RWPE1 (cell line): ENCODE measurements around the gene EEF1A2.
A peak's percentile ranks its signal among the peaks of the same experiment; 100 is the strongest.

Experiments used
- CTCF ChIA-PET: fragments of 350-600 bp; sonication (Branson Sonifier 250); formaldehyde crosslinking; extraction: SDS; loops from one replicate; lab custom pipeline; 2021; lab: Yijun Ruan, JAX
- POLR2A ChIA-PET: fragments of 400-600 bp; formaldehyde crosslinking; extraction: SDS; loops from one replicate; lab custom pipeline; 2020; ENCODE audit warnings: antibody characterized with exemption; ENCODE audit not compliant: low non-redundant PET; lab: Yijun Ruan, JAX
- DNase-seq: peaks from one replicate; pipeline ENCODE4 v3.0.0; 2012; ENCODE audit warnings: low spot score
- H3K27ac ChIP-seq: fragments of 450-650 bp; 2 replicates; pipeline ENCODE4 v1.5.1; 2017
- TF ChIP-seq, protein P1 (sequence below): fragments of 450-650 bp; conservative IDR thresholded peaks from 2 replicates; pipeline ENCODE4 v1.5.1; 2017; ENCODE audit warnings: low read depth, mild to moderate bottlenecking

Gene EEF1A2

DNA sequence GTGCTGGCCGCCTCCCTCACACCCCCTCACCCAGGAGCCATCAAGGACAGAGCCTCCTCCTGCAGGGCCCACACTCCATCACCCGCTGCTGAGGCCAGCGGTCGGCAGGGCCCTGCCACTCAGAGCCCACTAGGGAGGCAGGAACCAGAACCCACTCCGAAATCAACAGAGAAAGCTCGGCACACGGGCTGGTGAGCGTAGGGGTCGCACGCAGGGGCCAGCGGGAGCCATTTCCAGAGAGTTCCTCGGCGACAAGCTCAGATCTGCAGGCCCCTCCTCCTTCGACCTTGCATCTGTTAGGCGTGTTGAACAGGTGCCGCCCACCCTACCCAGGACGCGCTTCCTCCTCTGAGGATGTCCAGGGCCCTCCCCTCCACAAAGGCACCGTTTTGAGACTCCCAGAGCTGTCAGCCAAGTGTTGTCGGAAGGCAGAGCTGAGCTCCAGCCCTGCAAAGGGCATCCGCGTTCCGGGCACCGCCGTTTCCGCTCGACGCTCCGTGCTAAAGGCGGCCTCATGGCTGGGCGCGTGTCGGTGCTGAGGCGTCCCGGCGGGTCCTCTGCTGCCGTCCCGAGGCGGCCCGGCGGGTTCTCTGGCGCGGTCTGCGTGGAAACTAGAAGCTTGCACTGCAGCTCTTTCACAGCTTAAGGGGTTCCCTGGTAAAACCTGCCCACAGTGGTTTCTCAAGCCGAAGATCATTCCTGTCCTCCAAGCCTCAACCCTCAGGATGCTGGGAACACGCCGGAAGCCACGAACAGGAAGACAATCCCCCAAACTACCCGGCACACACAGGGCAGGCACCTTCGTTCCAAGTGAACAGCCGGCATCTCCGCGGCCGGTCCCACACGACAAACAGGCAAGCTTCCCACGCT, 33.3 kb downstream of the EEF1A2 start:
- CTCF ChIA-PET, result interaction anchor here (0.5 to 2.4 kb wide), 8 partner anchors 15 to 594 kb away, joined by 3 to 9 read pairs (median 4); partner anchors contain the start of gene PPDPF
- H3K27ac ChIP-seq, result no peak overlapping the region
- POLR2A ChIA-PET, result interaction anchor here (0.7 kb wide), 1 partner anchor 539 kb away, joined by 4 read pairs; the partner anchor contains the start of gene DIDO1
- TF ChIP-seq, protein P1, sequence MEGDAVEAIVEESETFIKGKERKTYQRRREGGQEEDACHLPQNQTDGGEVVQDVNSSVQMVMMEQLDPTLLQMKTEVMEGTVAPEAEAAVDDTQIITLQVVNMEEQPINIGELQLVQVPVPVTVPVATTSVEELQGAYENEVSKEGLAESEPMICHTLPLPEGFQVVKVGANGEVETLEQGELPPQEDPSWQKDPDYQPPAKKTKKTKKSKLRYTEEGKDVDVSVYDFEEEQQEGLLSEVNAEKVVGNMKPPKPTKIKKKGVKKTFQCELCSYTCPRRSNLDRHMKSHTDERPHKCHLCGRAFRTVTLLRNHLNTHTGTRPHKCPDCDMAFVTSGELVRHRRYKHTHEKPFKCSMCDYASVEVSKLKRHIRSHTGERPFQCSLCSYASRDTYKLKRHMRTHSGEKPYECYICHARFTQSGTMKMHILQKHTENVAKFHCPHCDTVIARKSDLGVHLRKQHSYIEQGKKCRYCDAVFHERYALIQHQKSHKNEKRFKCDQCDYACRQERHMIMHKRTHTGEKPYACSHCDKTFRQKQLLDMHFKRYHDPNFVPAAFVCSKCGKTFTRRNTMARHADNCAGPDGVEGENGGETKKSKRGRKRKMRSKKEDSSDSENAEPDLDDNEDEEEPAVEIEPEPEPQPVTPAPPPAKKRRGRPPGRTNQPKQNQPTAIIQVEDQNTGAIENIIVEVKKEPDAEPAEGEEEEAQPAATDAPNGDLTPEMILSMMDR, result no peak
- no peak for DNase-seq

DNA sequence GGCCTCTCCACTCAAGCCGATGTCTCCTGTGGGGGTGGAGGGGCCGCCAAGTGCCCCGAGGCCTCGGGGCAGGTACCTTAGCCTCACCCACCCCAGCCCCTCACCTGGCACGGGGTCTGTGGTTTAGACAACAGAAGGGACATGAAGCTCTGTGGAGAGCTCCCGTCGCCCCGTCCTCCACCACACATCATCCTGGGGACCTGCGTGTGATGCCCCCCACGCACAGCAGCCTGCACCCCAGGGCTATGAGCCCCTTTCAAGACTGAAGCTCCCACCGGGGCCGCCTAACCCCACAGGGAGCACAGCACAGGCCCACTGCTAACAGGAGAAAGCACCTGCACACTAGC, 34.6 kb downstream of the EEF1A2 start:
- TF ChIP-seq, protein P1, result no peak
- DNase-seq, result no peak
- ChIA-PET POLR2A (no interaction called here), CTCF (interaction anchor here (0.6 to 2.4 kb wide), 4 partner anchors 32 to 685 kb away, joined by 3 to 9 read pairs (median 7); no protein-coding TSS in a partner anchor)
- H3K27ac ChIP-seq, result no peak overlapping the region

DNA sequence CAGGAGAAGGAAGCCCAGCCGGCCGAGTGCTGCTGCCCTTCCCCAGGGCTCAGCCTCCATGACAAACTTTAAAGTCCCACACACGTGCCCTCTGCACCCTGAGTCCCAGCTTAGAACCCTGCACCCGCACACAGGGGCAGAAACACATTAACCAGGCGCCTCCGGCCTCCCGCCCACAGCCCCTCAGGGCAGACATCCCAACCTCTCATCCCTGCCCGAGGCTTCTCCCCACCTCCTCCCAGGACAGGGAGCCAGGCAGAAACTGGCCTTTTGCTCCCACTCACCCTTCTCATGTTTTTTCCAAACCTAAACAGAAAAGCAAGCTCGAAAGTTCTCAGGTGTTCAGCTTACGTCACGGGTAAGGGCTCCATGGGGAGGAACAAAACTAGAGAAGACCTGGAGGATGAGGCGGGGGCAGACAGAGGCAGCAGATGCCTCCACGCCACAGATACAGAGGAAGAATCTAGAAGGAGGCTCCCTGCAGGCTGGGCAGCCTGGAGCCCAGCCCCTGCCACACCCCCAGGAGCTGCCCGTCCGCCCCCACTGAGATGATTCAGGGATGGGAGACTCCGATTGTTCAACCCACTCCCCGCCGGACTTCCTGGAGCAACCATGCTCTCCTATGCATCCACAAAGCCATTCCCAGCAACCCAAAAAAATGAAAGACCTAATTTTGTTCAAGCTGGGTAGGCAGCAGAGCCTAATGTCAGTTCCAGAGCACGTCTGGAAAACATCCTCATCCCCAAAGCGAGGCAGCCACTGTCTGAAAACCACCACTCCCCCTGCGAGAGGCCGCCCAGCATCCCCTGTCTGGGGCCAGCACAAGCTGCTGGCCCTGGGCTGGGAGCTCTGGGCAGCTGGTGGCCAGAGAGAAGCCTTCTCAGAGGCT, 35.2 kb downstream of the EEF1A2 start:
- H3K27ac ChIP-seq, result no peak overlapping the region
- DNase-seq, result no peak
- POLR2A ChIA-PET, result no interaction called here
- TF ChIP-seq, protein P1, result no peak
- CTCF ChIA-PET, result interaction anchor here (0.6 to 2.4 kb wide), 3 partner anchors 33 to 589 kb away, joined by 3 to 9 read pairs (median 9); no protein-coding TSS in a partner anchor

DNA sequence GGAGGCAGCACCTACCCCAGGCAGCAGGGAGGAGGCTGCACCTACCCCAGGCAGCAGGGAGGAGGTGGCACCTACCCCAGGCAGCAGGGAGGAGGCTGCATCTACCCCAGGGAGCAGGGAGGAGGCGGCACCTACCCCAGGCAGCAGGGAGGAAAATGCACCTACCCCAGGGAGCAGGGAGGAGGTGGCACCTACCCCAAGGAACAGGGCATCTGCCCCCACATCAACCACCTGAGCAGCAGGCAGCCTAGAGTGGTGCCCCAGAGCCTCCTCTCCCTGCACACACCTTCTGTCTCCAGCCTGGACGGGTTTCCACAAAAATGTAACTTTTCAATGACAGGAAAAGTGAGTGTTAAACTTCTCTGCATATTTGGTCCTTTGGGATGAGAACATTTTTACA, 36.6 kb downstream of the EEF1A2 start:
- H3K27ac ChIP-seq, result no peak overlapping the region
- no peak for DNase-seq
- TF ChIP-seq, protein P1, result no peak
- ChIA-PET POLR2A (no interaction called here), CTCF (interaction anchor here (0.7 to 1.1 kb wide), 2 partner anchors 12 to 171 kb away, joined by 3 read pairs; no protein-coding TSS in a partner anchor)

DNA sequence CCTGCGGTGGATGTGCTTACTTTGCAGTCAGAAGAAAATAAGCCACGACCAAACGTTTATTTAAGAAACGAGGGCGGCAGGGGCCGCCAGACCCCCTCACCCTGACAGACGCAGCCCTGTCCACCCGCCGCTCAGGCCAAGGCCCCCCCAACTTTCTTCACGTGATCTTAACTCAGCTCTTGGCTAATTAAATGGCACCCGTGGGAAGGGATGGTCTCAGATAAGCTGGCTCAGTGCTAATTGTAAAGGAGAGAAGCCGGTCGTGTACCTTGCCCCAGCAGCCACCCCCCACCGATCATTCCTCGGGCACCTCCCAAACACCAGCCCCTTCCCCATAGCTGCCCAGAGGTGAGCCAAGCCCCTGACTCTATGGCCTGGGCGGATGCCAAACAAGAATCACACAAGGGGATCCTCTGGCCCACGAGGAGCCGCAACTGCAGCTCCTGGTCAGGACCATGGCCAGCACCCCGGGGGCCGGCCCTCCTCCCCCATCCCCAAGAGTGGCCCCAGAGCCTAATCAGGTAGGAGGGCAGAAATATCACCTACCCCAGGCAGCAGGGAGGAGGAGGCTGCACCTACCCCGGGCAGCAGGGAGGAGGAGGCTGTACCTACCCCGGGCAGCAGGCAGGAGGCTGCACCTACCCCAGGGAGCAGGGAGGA, 37.6 kb downstream of the EEF1A2 start:
- TF ChIP-seq, protein P1, result no peak
- ChIA-PET POLR2A (interaction anchor here (0.7 kb wide), 1 partner anchor 14 kb away, joined by 3 read pairs; no protein-coding TSS in a partner anchor), CTCF (interaction anchor here (0.8 kb wide), 1 partner anchor 10 kb away, joined by 5 read pairs; no protein-coding TSS in a partner anchor)
- DNase-seq, result peak; percentile 82
- H3K27ac ChIP-seq, result no peak overlapping the region
